Common myeloid progenitor, CD34-positive (primary cell): ENCODE measurements around the gene S100A7.

ENCODE experiments used
- CTCF ChIA-PET: fragments of 350-600 bp; sonication (Branson Sonifier 250); formaldehyde crosslinking; loops from one replicate; lab custom pipeline; 2021; ENCODE audit warnings: antibody characterized with exemption; lab: Charles Lee
- POLR2A ChIA-PET: fragments of 350-600 bp; sonication (Branson Sonifier 250); formaldehyde crosslinking; loops from one replicate; lab custom pipeline; 2021; ENCODE audit warnings: antibody characterized with exemption; lab: Charles Lee
- DNase-seq, 3 donors: peaks; one replicate each; pipeline versions ENCODE4 v3.0.0 to v3.0.0-alpha.2; 2013
- H3K27ac ChIP-seq, 2 experiments: 1 replicate in 1 of 2; 2 replicates in 1 of 2; pipeline ENCODE4 v1.7.0; 2013; ENCODE audit warnings: inconsistent platforms in 2 of 2, low read length in 2 of 2, mild to moderate bottlenecking in 2 of 2, low read depth in 1 of 2, moderate library complexity in 1 of 2; ENCODE audit not compliant: severe bottlenecking in 2 of 2, insufficient read depth in 1 of 2, poor library complexity in 1 of 2
- H3K27me3 ChIP-seq, 5 experiments: replicated peaks in 2 of 5; 1 replicate in 3 of 5; 2 replicates in 2 of 5; pipeline versions ENCODE4 v1.6.1 to v1.7.0; 2013; ENCODE audit warnings: low read length in 4 of 5, mild to moderate bottlenecking in 2 of 5, moderate library complexity in 2 of 5, inconsistent platforms in 1 of 5; ENCODE audit not compliant: insufficient read depth in 5 of 5, control insufficient read depth in 4 of 5
- H3K36me3 ChIP-seq, 4 experiments: 1 replicate in 2 of 4; 2 replicates in 2 of 4; pipeline versions ENCODE4 v1.6.1 to v1.7.0; 2013; ENCODE audit warnings: low read length in 3 of 4, control low read depth in 1 of 4, mild to moderate bottlenecking in 1 of 4; ENCODE audit not compliant: control insufficient read depth in 4 of 4, insufficient read depth in 4 of 4
- H3K4me1 ChIP-seq, 4 experiments: 1 replicate in 3 of 4; 2 replicates in 1 of 4; pipeline versions ENCODE4 v1.6.1 to v1.7.1; 2013; ENCODE audit warnings: low read length in 3 of 4, mild to moderate bottlenecking in 3 of 4, control low read depth in 1 of 4, inconsistent platforms in 1 of 4, moderate library complexity in 1 of 4; ENCODE audit not compliant: control insufficient read depth in 4 of 4, insufficient read depth in 4 of 4; ENCODE audit errors: control extremely low read depth in 1 of 4
- H3K4me3 ChIP-seq, 7 experiments: 1 replicate in 4 of 7; 2 replicates in 3 of 7; pipeline versions ENCODE4 v1.5.1 to v1.7.0; 2013; ENCODE audit warnings: mild to moderate bottlenecking in 7 of 7, low read length in 6 of 7, moderate library complexity in 6 of 7, inconsistent platforms in 2 of 7, low read depth in 2 of 7, control low read depth in 1 of 7; ENCODE audit not compliant: insufficient read depth in 4 of 7, control insufficient read depth in 1 of 7; ENCODE audit errors: extremely low read depth in 1 of 7
- H3K9me3 ChIP-seq, 5 experiments: 1 replicate in 4 of 5; 2 replicates in 1 of 5; pipeline versions ENCODE4 v1.6.1 to v1.7.1; 2013; ENCODE audit warnings: low read length in 4 of 5, mild to moderate bottlenecking in 2 of 5, inconsistent platforms in 1 of 5, low read depth in 1 of 5, moderate library complexity in 1 of 5; ENCODE audit not compliant: control insufficient read depth in 4 of 5, insufficient read depth in 2 of 5; ENCODE audit errors: control extremely low read depth in 1 of 5
- WGBS: methylation state at CpG from one replicate; pipeline ENCODE4 v1.1.5; 2013; ENCODE audit not compliant: insufficient coverage; 5-methylcytosine and 5-hydroxymethylcytosine counted together

Gene S100A7

DNA sequence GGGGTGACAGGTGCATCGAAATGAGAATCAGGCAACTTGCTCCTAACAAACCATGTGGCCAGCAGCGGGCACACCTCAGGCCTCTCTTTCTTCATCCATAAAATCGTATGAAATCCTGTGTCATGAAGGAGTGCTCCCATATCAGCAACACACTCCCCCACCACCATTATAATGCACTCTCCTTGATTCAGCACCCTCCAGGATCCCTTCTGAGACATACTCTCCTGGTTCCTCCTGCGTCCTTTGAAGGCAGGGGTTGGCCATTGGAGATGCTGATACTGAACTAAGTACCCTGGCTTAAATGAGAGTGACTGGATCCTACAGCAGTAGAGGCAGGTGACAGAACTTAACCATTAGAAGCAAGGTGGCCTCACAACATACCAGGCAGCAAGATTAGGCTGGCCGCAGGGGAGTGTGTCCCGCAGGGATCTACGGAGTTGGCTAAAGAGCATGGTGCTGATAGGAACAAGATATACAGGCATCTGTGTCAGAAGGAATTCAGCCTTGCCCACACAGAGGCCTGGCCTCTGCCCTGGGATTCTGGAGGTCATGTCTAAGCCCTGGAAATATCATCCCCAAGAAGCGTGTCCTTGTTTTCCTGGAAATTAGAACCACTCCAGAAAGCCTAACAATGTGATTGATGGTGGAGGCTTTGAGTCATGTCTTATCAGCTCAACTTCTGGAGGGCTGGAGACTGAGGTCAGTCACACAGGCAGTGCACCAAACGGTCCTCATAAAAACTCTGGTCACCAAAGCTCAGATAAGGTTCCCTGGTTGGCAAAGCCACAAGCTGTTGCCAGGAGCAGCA lies 27.4 kb downstream of the S100A7 start:
- ChIA-PET CTCF (no interaction called here), POLR2A (no interaction called here)
- Histone ChIP-seq H3K27me3 (peaks cover 0 to 10% (median 2%) of the 10 kb centered on the region in 5 experiments), H3K27ac (no peak overlapping the region), H3K4me3 (no peak overlapping the region), H3K4me1 (peaks cover 0 to 8% (median 6%) of the 10 kb centered on the region in 4 experiments), H3K36me3 (no peaks in the 10 kb centered on the region), H3K9me3 (no peaks in the 10 kb centered on the region)
- no peak for DNase-seq
- 90% methylated on average over 7 of the region's 9 CpGs for WGBS

DNA sequence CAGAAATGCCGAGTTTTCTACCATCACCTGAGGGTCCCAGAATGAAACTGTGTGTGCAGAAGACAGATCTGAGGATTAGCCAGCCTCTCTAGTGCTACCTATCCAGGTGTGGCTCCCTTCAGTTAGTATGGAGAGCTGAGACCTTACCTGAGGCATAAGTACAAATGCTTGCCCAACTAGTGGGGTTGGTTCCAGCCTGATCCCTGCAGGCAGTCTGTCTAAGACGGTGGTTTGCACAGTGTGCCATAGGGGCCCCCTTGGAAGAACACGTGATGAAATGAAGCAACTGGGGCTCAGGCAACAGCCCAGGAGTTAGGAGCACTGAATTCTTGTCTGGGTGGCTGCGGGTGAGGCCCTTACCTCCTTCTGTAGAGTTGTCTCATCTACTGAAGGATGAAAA lies 28.5 kb downstream of the S100A7 start:
- ChIA-PET CTCF (no interaction called here), POLR2A (no interaction called here)
- Histone ChIP-seq H3K27ac (no peak overlapping the region), H3K9me3 (no peaks in the 10 kb centered on the region), H3K27me3 (peaks cover 0 to 15% (median 2%) of the 10 kb centered on the region in 5 experiments), H3K36me3 (no peaks in the 10 kb centered on the region), H3K4me3 (no peak overlapping the region), H3K4me1 (peaks cover 0 to 7% (median 6%) of the 10 kb centered on the region in 4 experiments)
- DNase-seq: no peak
- 77% methylated on average over 4 of the region's 4 CpGs for WGBS

DNA sequence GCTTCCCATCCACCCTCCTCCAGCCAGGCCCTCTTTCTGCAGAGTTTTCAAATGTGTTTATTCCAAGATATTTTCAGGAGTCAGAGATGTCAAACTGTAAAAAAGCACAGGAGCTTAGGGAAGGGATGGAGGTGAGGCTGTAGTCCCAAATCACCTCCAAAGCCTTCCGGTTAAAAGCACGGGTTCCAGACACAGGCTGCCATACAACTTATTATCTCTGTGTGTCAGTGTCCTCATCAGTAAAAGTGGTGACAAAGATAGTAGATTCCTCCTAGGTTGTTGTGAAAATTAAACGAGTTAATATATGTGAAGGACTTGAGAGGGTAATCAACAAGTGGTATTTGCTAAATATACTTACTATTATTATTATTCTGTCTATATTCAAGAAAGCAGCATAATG lies 29.0 kb downstream of the S100A7 start:
- Histone ChIP-seq H3K36me3 (no peaks in the 10 kb centered on the region), H3K27ac (no peak overlapping the region), H3K4me1 (peaks cover 0 to 2% (median under 1%) of the 10 kb centered on the region in 4 experiments), H3K4me3 (no peak overlapping the region), H3K9me3 (no peaks in the 10 kb centered on the region), H3K27me3 (peaks cover 0 to 20% (median 2%) of the 10 kb centered on the region in 5 experiments)
- ChIA-PET POLR2A (no interaction called here), CTCF (no interaction called here)
- no CpG with 5 or more reads among the region's 3 CpGs for WGBS
- no peak for DNase-seq

DNA sequence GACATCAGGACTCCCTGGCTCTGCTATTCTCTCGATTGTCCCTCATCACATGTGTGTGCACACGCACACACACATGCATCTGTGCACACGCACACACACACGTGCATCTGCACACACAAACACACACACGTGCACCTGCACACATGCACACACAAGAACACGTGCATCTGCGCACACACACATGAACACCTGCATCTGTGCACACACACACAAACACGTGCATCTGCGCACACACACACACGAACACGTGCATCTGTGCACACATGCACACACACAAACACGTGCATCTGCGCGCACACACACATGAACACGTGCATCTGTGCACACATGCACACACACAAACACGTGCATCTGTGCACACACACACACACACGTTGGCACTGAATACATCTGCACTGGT lies 29.4 kb downstream of the S100A7 start:
- H3K27me3 ChIP-seq: peaks cover 0 to 22% (median 2%) of the 10 kb centered on the region in 5 experiments
- no peak overlapping the region for H3K27ac ChIP-seq
- no peaks in the 10 kb centered on the region for H3K36me3 ChIP-seq
- H3K4me1 ChIP-seq: no peaks in the 10 kb centered on the region
- H3K4me3 ChIP-seq: no peak overlapping the region
- H3K9me3 ChIP-seq: no peaks in the 10 kb centered on the region
- DNase-seq: no peak
- 91% methylated on average over 11 of the region's 17 CpGs for WGBS
- POLR2A ChIA-PET: no interaction called here
- CTCF ChIA-PET: no interaction called here

DNA sequence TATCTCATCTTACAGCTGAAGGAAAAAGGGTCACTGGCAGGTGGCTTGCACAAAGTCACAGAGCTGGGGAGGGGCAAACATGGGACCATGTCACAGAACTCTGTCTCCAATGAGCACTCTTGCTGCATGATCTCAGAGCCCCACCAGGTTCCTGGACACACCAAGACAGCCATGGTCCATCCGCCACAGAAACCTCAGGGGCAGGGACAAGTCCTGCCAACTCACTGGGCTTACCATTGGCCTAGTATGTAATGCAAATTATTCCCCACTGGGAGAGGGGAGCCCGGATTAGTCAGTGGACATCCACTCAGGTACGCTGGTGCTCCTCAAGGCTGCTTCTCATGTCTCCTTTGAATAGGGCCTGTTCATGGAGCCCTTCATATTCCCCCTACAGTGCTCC lies 29.9 kb downstream of the S100A7 start:
- ChIA-PET POLR2A (no interaction called here), CTCF (interaction anchor here (1.0 kb wide), 1 partner anchor 13 kb away, joined by 3 read pairs; no protein-coding TSS in a partner anchor)
- no peak for DNase-seq
- WGBS: 100% methylated on average over 2 of the region's 3 CpGs
- H3K9me3 ChIP-seq: no peaks in the 10 kb centered on the region
- H3K27me3 ChIP-seq: peaks cover 0 to 27% (median 2%) of the 10 kb centered on the region in 5 experiments
- no peak overlapping the region for H3K4me3 ChIP-seq
- no peaks in the 10 kb centered on the region for H3K4me1 ChIP-seq
- H3K27ac ChIP-seq: no peak overlapping the region
- no peaks in the 10 kb centered on the region for H3K36me3 ChIP-seq

DNA sequence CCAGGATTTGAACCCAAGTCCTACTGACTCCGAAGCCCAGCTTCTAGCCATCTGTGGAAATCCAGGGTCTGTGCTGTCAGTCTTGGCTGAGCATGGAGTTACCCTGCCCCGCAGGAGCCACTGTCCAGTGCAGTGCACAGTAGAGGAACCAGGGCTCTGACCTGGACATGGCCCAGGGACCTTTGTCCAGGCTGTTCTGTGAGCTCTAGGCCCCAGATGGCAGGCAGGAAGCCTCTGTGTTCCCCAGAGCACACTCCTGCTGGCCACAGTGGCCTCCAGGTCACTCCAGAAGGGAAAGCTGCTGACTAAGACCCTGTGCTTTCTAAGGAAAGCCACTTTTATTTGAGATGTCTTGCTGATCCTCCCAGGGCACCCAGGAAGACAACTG lies 30.3 kb downstream of the S100A7 start:
- ChIA-PET CTCF (interaction anchor here (0.8 to 1.2 kb wide), 3 partner anchors 14 to 75 kb away, joined by 3 read pairs; no protein-coding TSS in a partner anchor), POLR2A (no interaction called here)
- Histone ChIP-seq H3K9me3 (no peaks in the 10 kb centered on the region), H3K4me1 (no peaks in the 10 kb centered on the region), H3K27ac (no peak overlapping the region), H3K4me3 (no peak overlapping the region), H3K27me3 (peaks cover 0 to 29% (median 2%) of the 10 kb centered on the region in 5 experiments), H3K36me3 (no peaks in the 10 kb centered on the region)
- WGBS: 90% methylated on average over 2 of the region's 2 CpGs
- DNase-seq: no peak
